ENCODE data around the gene HNRNPUL2.
A peak's percentile ranks its signal among the peaks of the same experiment; 100 is the strongest.

The HNRNPUL2 gene

DNA sequence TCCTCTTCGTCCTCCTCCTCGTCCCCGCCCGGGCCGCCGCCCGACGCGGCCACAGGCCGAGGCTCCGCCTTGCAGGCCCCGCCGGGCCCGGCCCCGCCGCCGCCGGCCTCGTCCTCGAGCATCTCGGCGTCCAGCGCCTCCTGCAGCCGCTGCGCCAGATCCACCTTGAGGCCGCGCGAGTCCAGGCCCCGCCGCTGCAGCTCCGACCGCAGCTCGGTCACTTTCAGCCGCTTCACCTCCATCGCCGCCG lies 417 bp downstream of the HNRNPUL2 start:
- DNase-seq (ENCODE audit: low read depth), result no peak

DNA sequence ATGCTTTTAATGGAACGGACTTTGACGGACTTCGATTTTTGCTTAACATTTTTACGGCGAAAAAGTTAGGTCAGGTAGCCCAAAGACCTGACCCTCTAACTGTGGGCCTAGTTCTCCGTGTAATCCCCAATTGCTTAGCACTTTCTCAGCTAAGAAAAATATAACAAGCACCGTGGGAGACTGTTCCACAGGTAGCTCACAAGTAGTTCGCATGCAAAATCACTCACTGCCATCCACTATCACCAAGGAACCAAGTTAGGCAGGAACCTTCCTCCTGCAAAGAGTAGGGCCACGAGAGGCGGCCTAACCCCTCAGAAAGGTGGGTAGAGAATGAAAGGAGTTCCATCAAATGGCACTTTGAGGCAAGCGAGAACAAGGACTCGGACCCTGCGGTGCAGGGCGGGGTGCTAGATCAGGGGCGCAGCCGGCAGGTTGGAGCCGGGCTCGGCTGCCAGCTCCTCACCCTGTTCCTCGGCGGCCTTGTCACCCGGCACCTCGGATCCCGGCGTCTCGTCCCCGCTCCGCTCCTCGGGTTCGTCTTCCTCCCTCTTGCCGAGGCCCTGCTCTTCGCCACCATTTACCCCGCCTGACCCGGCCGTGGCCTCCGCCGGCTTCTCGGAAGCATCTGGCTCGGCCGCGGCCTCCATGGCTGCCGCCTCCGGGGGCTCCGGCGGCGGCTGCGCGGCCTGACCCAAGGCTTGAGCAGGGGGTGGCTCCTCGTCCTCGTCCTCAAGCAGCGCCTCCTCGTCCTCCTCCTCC lies 922 bp downstream of the HNRNPUL2 start:
- DNase-seq (ENCODE audit: low read depth), result no peak

GRCh38 chr11:62725646-62726045 lies 1.6 kb downstream of the HNRNPUL2 start:
- DNase-seq (ENCODE audit: low read depth), result no peak

DNA sequence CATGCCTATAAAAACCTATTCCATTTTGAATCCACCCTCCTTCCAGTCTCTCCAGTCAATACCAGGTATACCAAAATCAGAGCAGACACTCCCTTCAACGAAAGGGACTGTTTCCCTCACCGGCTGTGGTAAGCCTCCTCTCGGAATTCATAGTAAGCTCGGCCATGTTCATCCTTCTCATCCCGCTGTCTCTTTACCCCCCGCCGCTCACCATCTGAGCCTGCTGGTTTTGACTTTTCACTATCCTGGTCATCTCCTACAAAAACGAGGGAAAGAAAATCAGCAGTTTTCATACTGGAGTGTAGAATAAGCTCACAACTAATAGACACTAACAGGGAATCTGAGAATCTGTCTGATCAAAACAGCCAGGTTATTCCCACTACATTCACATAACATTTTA lies 3.1 kb downstream of the HNRNPUL2 start:
- DNase-seq (ENCODE audit: low read depth), result no peak

- DNase-seq (ENCODE audit: low read depth), result no peak
Observed at GRCh38 chr11:62721994-62722393, 5.3 kb downstream of the HNRNPUL2 start.

- no peak for DNase-seq (ENCODE audit: low read depth)
Observed at GRCh38 chr11:62719302-62719978, 7.8 kb downstream of the HNRNPUL2 start.

GRCh38 chr11:62716816-62717215 lies 10.4 kb downstream of the HNRNPUL2 start:
- no peak for DNase-seq (ENCODE audit: low read depth)

DNA sequence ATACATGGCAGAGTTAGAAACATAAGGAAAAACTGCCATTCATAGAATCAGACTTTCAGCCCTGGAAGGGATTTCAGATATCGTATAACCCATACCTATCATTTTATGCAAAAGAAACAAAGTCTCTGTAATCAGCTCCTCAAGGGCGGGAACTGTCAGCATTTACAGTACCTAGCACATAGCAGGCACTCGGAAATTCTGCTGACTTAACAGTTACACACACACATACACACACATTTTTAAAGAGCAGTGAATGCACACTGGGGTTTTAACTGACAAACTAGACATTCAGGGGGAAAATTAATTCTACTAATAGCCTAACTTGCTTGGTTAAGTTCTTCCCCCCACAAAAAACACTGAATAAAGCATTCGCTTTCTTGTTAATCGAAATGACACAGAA lies 11.1 kb downstream of the HNRNPUL2 start:
- no peak for DNase-seq (ENCODE audit: low read depth)

DNA sequence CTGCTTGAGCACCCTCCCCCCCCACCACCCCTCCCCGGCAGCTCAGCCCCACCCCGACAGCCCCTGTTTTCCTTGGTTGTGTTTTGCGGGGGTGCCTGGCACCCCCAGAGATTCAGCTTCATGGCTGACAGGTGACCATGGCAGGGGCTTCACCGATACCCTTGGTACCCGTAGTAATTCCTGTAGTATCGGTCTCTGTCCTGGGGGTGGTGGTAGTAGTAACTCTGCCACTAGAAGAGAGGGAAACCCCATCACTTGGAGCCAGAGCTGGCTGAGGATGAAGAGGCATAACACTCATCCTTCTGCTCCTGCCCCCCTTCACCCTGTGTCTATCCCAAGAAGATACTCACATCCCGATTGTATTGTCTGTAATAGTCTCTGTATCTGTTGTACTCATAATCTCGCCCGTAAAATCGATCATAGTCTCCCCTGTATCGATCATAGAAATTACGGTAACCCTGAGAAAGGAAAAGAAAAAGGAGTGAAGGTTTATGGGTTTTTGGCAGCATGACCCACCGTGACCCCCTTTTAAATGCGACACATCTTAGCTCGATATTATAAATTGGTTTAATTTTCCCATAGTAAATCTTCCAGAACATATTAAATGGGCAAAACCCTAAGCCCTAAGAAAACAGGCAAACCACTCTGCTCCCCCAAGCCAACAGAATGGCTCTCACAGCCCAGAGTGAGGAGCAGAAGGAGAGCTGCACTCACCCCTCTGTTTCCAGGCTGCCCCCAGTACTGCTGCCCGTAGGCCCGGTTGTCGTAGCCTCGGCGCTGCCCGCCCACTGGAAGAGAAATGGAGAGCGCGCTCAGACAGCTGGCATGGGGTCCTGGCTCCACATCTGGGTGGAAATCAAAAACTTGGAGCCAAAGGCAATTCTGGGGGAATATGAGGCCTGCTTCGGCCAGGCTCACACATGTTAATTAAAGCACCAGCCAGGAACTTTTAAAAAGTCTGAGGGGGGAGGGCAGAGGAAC lies 11.8 kb downstream of the HNRNPUL2 start:
- DNase-seq (ENCODE audit: low read depth), result no peak

- DNase-seq (ENCODE audit: low read depth), result no peak
Observed at GRCh38 chr11:62713343-62713742, 13.9 kb downstream of the HNRNPUL2 start.

GRCh38 chr11:62712861-62713260 lies 14.4 kb downstream of the HNRNPUL2 start:
- DNase-seq (ENCODE audit: low read depth), result no peak

GRCh38 chr11:62712276-62712812 lies 14.9 kb downstream of the HNRNPUL2 start:
- DNase-seq (ENCODE audit: low read depth), result no peak

DNA sequence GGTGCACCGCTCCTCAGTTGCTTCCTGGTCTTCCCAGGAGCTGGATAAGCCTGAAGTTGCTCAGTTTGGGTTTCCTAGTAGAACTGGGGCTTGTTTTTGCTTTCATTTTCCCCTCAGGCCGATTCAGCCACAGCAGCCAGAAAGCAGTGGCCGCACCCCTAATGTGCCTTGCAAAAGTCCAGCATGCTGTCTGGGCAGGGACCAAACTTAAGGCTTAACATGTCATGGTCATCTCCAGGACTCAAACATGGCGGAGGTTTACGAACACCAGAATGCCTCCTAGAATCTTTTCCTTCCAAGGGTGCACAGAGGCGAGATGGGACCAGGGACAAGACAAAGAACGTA lies 17.3 kb downstream of the HNRNPUL2 start:
- DNase-seq (ENCODE audit: low read depth), result no peak

- DNase-seq (ENCODE audit: low read depth), result peak; percentile 93
Observed at GRCh38 chr11:62709247-62710000, 17.8 kb downstream of the HNRNPUL2 start.

- DNase-seq (ENCODE audit: low read depth), result no peak
Observed at GRCh38 chr11:62708793-62709192, 18.5 kb downstream of the HNRNPUL2 start.

GRCh38 chr11:62708392-62708791 lies 18.9 kb downstream of the HNRNPUL2 start:
- no peak for DNase-seq (ENCODE audit: low read depth)

DNA sequence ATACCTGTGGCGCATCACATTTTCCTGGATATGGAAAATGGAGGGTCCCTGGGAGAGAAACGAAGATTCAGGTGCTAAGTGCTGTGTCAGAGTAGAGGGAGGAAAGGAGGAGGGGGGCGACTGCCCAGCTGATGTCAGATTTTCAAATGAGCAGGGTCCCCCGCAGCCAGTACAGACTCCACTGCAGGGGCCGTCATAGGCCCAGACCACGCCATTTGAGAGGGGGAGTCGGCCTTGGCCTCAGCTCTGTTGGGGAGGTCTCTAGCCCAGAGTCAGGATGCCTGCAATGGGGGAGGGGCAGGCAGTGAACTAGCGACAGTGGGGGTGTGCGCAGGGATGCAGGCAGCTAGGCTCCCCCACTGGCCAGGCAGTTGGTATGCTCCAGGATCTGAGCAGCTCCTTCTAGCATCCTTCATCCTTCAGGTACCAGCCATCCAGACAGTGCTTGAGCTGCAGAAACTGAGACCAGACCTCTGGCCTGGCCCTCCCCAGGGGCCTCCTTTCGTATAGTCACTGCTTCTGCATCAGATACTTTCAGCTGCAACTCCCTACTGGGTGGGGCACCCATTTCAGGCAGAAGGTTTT lies 19.9 kb downstream of the HNRNPUL2 start, which contains the start of the genes BSCL2 and GNG3:
BSCL2 (minus strand) TSS at position 148 of the 585 bp plus-strand sequence. CDS start 229 bp downstream, outside the sequence.
GNG3 (plus strand) TSS at position 400 of the 585 bp plus-strand sequence. CDS start 620 bp downstream, outside the sequence.
- no peak for DNase-seq (ENCODE audit: low read depth)

DNA sequence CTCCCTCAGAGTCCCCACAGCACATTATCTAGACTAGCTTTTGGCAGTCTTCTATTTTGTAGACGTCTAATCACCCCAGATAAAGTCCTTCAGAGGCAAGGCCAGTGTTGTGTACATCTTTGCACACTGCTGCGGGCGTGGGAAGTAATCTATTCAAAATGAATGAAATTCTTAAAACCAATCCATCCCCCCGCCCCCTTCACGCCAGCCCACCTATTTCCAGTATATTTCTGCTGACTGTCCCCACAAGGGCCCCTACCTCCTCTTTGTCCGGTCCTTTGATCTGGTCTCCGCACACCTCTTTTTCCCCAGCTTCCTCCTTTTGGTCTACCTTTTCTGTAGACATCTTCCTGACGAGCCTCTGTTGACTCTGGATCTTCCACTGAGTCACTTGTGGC lies 20.4 kb downstream of the HNRNPUL2 start:
- DNase-seq (ENCODE audit: low read depth), result no peak

- peak; percentile 88 for DNase-seq (ENCODE audit: low read depth)
Observed at GRCh38 chr11:62705880-62706849, 21.1 kb downstream of the HNRNPUL2 start.

DNA sequence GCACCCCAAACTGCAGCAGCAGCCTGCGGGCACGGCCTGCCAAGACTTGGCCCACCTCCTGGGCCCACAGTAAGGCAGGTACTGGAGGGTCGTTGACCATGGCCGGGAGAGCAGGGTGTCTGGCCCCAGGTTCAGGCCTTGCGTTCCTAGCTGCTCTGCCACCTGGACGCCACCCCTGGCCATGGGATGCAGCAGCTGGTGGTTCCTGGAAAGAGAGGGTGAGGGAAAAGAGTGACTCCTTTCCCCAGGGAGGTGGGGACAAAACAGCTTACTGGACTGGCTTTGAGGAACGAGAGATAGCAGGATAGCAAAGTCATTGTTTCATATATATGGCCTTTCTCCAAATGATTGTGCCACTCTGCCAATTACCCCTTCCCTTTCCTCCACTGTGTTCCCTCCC lies 21.8 kb downstream of the HNRNPUL2 start:
- no peak for DNase-seq (ENCODE audit: low read depth)
